H9 (cell line): ENCODE results near the gene RALGAPA2. TPM values are rescaled to one million over a fixed set of nuclear protein-coding genes. Genes with fewer than 3 reads are reported as not detected.

Source experiments
- DNase-seq: peaks from one replicate; pipeline ENCODE4 v3.0.0-alpha.2; 2017
- H2AFZ ChIP-seq: one replicate; pipeline ENCODE4 v1.6.1; 2013; ENCODE audit warnings: mild to moderate bottlenecking, low read length, control low read depth, moderate library complexity
- H2AK5ac ChIP-seq: 2 replicates; pipeline ENCODE4 v1.6.1; 2013; ENCODE audit warnings: low read length, control low read depth, mixed read lengths; ENCODE audit not compliant: insufficient read length
- H2BK120ac ChIP-seq: one replicate; pipeline ENCODE4 v1.6.1; 2013; ENCODE audit warnings: low read depth, mild to moderate bottlenecking, low read length, control low read depth, inconsistent platforms; ENCODE audit not compliant: poor library complexity, severe bottlenecking
- H2BK12ac ChIP-seq: 2 replicates; pipeline ENCODE4 v1.6.1; 2013; ENCODE audit warnings: low read length, control low read depth, mixed read lengths, low read depth; ENCODE audit not compliant: insufficient read length
- H2BK15ac ChIP-seq: 2 replicates; pipeline ENCODE4 v1.6.1; 2013; ENCODE audit warnings: low read depth, low read length, control low read depth
- H2BK20ac ChIP-seq: one replicate; pipeline ENCODE4 v1.6.1; 2013; ENCODE audit warnings: low read depth, mild to moderate bottlenecking, low read length, control low read depth, inconsistent platforms; ENCODE audit not compliant: poor library complexity, severe bottlenecking
- H2BK5ac ChIP-seq: 2 replicates; pipeline ENCODE4 v1.6.1; 2013; ENCODE audit warnings: low read length, control low read depth, mixed read lengths; ENCODE audit not compliant: insufficient read length
- H3K14ac ChIP-seq: 2 replicates; pipeline ENCODE4 v1.6.1; 2013; ENCODE audit warnings: low read length, control low read depth; ENCODE audit not compliant: insufficient read depth
- H3K18ac ChIP-seq: 2 replicates; pipeline ENCODE4 v1.6.1; 2013; ENCODE audit warnings: low read depth, mild to moderate bottlenecking, mixed read lengths, low read length, control low read depth; ENCODE audit not compliant: insufficient read length
- H3K23ac ChIP-seq: 2 replicates; pipeline ENCODE4 v1.6.1; 2013; ENCODE audit warnings: low read length, control low read depth, mixed read lengths, low read depth; ENCODE audit not compliant: insufficient read length
- H3K23me2 ChIP-seq: 2 replicates; pipeline ENCODE4 v1.6.1; 2013; ENCODE audit warnings: low read depth, mild to moderate bottlenecking, mixed read lengths, low read length, control low read depth; ENCODE audit not compliant: insufficient read length, poor library complexity, severe bottlenecking
- H3K27ac ChIP-seq: 2 replicates; pipeline ENCODE4 v1.5.1; 2013; ENCODE audit warnings: low read length, control low read depth, mixed read lengths, low read depth; ENCODE audit not compliant: insufficient read length
- H3K27me3 ChIP-seq: 2 replicates; pipeline ENCODE4 v1.6.1; 2013; ENCODE audit warnings: low read length, control low read depth, inconsistent platforms; ENCODE audit not compliant: insufficient read depth
- H3K4ac ChIP-seq: 2 replicates; pipeline ENCODE4 v1.6.1; 2013; ENCODE audit warnings: low read depth, mild to moderate bottlenecking, control low read depth, inconsistent platforms, low read length, moderate library complexity
- H3K4me1 ChIP-seq: 2 replicates; pipeline ENCODE4 v1.6.1; 2013; ENCODE audit warnings: low read length, control low read depth, inconsistent platforms; ENCODE audit not compliant: insufficient read depth
- H3K4me2 ChIP-seq: 2 replicates; pipeline ENCODE4 v1.6.1; 2013; ENCODE audit warnings: low read length, control low read depth, mixed read lengths; ENCODE audit not compliant: insufficient read length, insufficient read depth
- H3K56ac ChIP-seq: 2 replicates; pipeline ENCODE4 v1.6.1; 2013; ENCODE audit warnings: low read depth, mild to moderate bottlenecking, mixed read lengths, low read length, control low read depth; ENCODE audit not compliant: insufficient read length
- H3K79me1 ChIP-seq: 2 replicates; pipeline ENCODE4 v1.6.1; 2013; ENCODE audit warnings: low read depth, mild to moderate bottlenecking, moderate library complexity, low read length, control low read depth, inconsistent platforms; ENCODE audit not compliant: insufficient read depth, poor library complexity, severe bottlenecking
- H3K79me2 ChIP-seq: 2 replicates; pipeline ENCODE4 v1.6.1; 2013; ENCODE audit warnings: low read length, control low read depth, inconsistent platforms; ENCODE audit not compliant: insufficient read depth
- H3K9ac ChIP-seq: 2 replicates; pipeline ENCODE4 v1.6.1; 2013; ENCODE audit warnings: low read length, control low read depth, mixed read lengths; ENCODE audit not compliant: insufficient read length; ENCODE audit errors: extremely low read depth
- H3K9me3 ChIP-seq: one replicate; pipeline ENCODE4 v1.6.1; 2013; ENCODE audit warnings: low read depth, low read length, inconsistent platforms; ENCODE audit not compliant: control insufficient read depth
- H3T11ph ChIP-seq: one replicate; pipeline ENCODE4 v1.6.1; 2013; ENCODE audit warnings: mild to moderate bottlenecking, low read length, control low read depth, inconsistent platforms
- H4K20me1 ChIP-seq: one replicate; pipeline ENCODE4 v1.6.1; 2013; ENCODE audit not compliant: control insufficient read depth, insufficient read length, insufficient read depth
- H4K5ac ChIP-seq: 2 replicates; pipeline ENCODE4 v1.6.1; 2013; ENCODE audit warnings: low read depth, mild to moderate bottlenecking, mixed read lengths, low read length, control low read depth; ENCODE audit not compliant: insufficient read length
- H4K8ac ChIP-seq: replicated peaks from 2 replicates; pipeline ENCODE4 v1.6.1; 2013; ENCODE audit warnings: low read length, control low read depth, mixed read lengths, low read depth; ENCODE audit not compliant: insufficient read length
- H4K91ac ChIP-seq: 2 replicates; pipeline ENCODE4 v1.6.1; 2013; ENCODE audit warnings: low read depth, mild to moderate bottlenecking, moderate library complexity, mixed read lengths, low read length, control low read depth; ENCODE audit not compliant: insufficient read length
- H3K27ac Mint-ChIP-seq, 3 experiments: 2 replicates in 2 of 3; 3 replicates in 1 of 3; pipeline ENCODE4 v1.8.0; 2020 to 2021; ENCODE audit warnings: mixed read lengths in 3 of 3, mild to moderate bottlenecking in 1 of 3, moderate library complexity in 1 of 3
- H3K27me3 Mint-ChIP-seq: 2 replicates; pipeline ENCODE4 v1.8.0; 2021; ENCODE audit warnings: low read depth, mild to moderate bottlenecking, moderate library complexity, mixed read lengths
- H3K36me3 Mint-ChIP-seq, 3 experiments: 2 replicates in 2 of 3; 3 replicates in 1 of 3; pipeline ENCODE4 v1.8.0; 2020 to 2021; ENCODE audit warnings: low read depth in 3 of 3, mixed read lengths in 3 of 3; ENCODE audit not compliant: insufficient read depth in 1 of 3
- H3K4me1 Mint-ChIP-seq, 2 experiments: 2 replicates each; pipeline ENCODE4 v1.8.0; 2020; ENCODE audit warnings: mixed read lengths in 2 of 2
- H3K4me3 Mint-ChIP-seq, 2 experiments: 2 replicates in 1 of 2; 3 replicates in 1 of 2; pipeline ENCODE4 v1.8.0; 2020 to 2021; ENCODE audit warnings: mild to moderate bottlenecking in 2 of 2, mixed read lengths in 2 of 2, moderate library complexity in 1 of 2
- H3K9me3 Mint-ChIP-seq, 2 experiments: 2 replicates in 1 of 2; 3 replicates in 1 of 2; pipeline ENCODE4 v1.8.0; 2020; ENCODE audit warnings: mild to moderate bottlenecking in 2 of 2, mixed read lengths in 2 of 2, moderate library complexity in 1 of 2
- CTCF ChIP-seq: fragments of 200-600 bp; sonication (generic); conservative IDR thresholded peaks from 3 replicates; pipeline ENCODE4 v1.8.0; 2021; ENCODE audit warnings: antibody characterized with exemption, mild to moderate bottlenecking
- WGBS: extraction: QIAGEN DNeasy Blood & Tissue Kit; methylation state at CpG from one replicate; pipeline ENCODE4 v1.1.7; 2013; ENCODE audit warnings: missing lambda C conversion rate, low lambda C conversion rate, mixed read lengths; ENCODE audit not compliant: insufficient read length; ENCODE audit errors: extremely low coverage; 5-methylcytosine and 5-hydroxymethylcytosine counted together
- total RNA-seq: library from RNA; stranded (reverse); gene quantifications from 2 replicates; pipeline ENCODE4 v1.2.1, GENCODE V29; 2021

Gene RALGAPA2
- total RNA-seq, 1 experiment from 2014 or later: 16.6 TPM

- Histone ChIP-seq H4K91ac (no peak overlapping the region), H2AK5ac (no peak overlapping the region), H2BK20ac (no peak overlapping the region), H3K4me1 (peaks cover 2% of the 10 kb centered on the region; the same call in 1 of the 2 replicates), H3T11ph (no peak overlapping the region), H3K23me2 (no peaks in the 10 kb centered on the region), H2BK5ac (no peak overlapping the region), H2BK15ac (no peak overlapping the region), H2AFZ (no peak overlapping the region), H4K8ac (no peak overlapping the region), H3K23ac (no peak overlapping the region), H3K79me1 (no peaks in the 10 kb centered on the region), H4K20me1 (no peaks in the 10 kb centered on the region), H3K9ac (no peak overlapping the region), H3K18ac (no peak overlapping the region), H3K4ac (no peak overlapping the region), H3K9me3 (no peaks in the 10 kb centered on the region), H3K56ac (no peak overlapping the region), H3K27ac (no peak overlapping the region), H2BK12ac (no peak overlapping the region), H3K14ac (no peak overlapping the region), H4K5ac (no peak overlapping the region), H3K4me2 (no peak overlapping the region), H2BK120ac (no peak overlapping the region), H3K27me3 (no peaks in the 10 kb centered on the region), H3K79me2 (no peaks in the 10 kb centered on the region)
- no peaks in the 10 kb centered on the region for H3K9me3 Mint-ChIP-seq
- no CpG with 5 or more reads among the region's 4 CpGs for WGBS
- H3K27me3 Mint-ChIP-seq: no peaks in the 10 kb centered on the region; the same call in 1 of the 2 replicates
- DNase-seq: no peak
- peaks cover 0 to 3% (median 2%) of the 10 kb centered on the region in 3 experiments; a peak in 2 of 7 replicates for H3K36me3 Mint-ChIP-seq
- H3K27ac Mint-ChIP-seq: no peak overlapping the region
- TF ChIP-seq CTCF: no peak
- no peak overlapping the region for H3K4me3 Mint-ChIP-seq
- H3K4me1 Mint-ChIP-seq: peaks cover 7 to 8% of the 10 kb centered on the region in 2 experiments; a peak in 2 of 4 replicates
These were observed 182.8 kb downstream of the RALGAPA2 start for GRCh38 chr20:20529597-20529996.
